HEK293 (cell line): ENCODE results near the gene CCDC110.

Experiments used
- ELK4 ChIP-seq: IDR thresholded peaks from 2 replicates; pipeline ENCODE4 v1.6.1; 2011; ENCODE audit warnings: mild to moderate bottlenecking, low read depth, low read length, borderline replicate concordance
- KLF17 ChIP-seq: fragments of 450-650 bp; formaldehyde crosslinking; IDR thresholded peaks from 2 replicates; pipeline ENCODE4 v1.5.1; 2016; ENCODE audit warnings: missing biosample characterization, missing genetic modification characterization
- PBX3 ChIP-seq: sonication (generic); formaldehyde crosslinking; IDR thresholded peaks from 2 replicates; pipeline ENCODE4 v1.8.1; 2022; ENCODE audit warnings: mild to moderate bottlenecking, moderate library complexity, missing genetic modification reagents
- REPIN1 ChIP-seq: fragments of 450-650 bp; formaldehyde crosslinking; IDR thresholded peaks from 2 replicates; pipeline ENCODE4 v1.5.1; 2017; ENCODE audit warnings: missing biosample characterization, missing genetic modification characterization, low read depth
- ZFP37 ChIP-seq: fragments of 450-650 bp; formaldehyde crosslinking; IDR thresholded peaks from 2 replicates; pipeline ENCODE4 v1.5.1; 2016; ENCODE audit warnings: missing biosample characterization, missing genetic modification characterization
- ZNF518A ChIP-seq: fragments of 450-650 bp; formaldehyde crosslinking; conservative IDR thresholded peaks from 2 replicates; pipeline ENCODE4 v1.5.1; 2016; ENCODE audit warnings: low read depth, missing biosample characterization, missing genetic modification characterization
- ZNF580 ChIP-seq: fragments of 450-650 bp; formaldehyde crosslinking; IDR thresholded peaks from 2 replicates; pipeline ENCODE4 v1.5.1; 2016; ENCODE audit warnings: missing biosample characterization, missing genetic modification characterization
- ZNF768 ChIP-seq: fragments of 450-650 bp; formaldehyde crosslinking; IDR thresholded peaks from 2 replicates; pipeline ENCODE4 v1.5.1; 2018; ENCODE audit warnings: missing biosample characterization, mild to moderate bottlenecking, missing genetic modification characterization
- ZNF785 ChIP-seq: fragments of 450-650 bp; formaldehyde crosslinking; IDR thresholded peaks from 2 replicates; pipeline ENCODE4 v1.5.1; 2016; ENCODE audit warnings: missing biosample characterization, missing genetic modification characterization

DNA sequence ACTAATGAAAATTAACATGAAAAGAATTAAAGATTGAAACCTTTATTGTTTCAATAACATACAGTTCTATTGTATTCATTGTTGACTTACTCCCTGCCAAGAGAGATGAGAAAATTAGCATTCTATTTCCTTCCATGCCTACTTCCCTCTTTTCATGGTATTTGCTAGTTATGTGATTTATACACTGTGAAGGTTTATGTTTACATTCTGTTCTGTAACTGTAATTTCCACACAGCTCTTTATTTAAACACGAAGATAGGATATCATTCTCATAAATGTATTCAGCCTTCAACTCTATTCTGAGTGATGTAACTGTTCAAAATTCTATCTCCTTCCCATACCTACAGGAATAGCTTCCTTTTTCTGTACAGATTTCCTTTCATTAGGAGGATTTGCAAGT lies 6.6 kb downstream of the CCDC110 start:
- no peak for TF ChIP-seq ELK4
- no peak for TF ChIP-seq ZNF785
- TF ChIP-seq ZNF518A (tag by site-specific recombination), result no peak
- TF ChIP-seq PBX3 (CRISPR knock-in tag), result no peak
- no peak for TF ChIP-seq ZFP37 (tag by site-specific recombination)
- no peak for TF ChIP-seq REPIN1 (tag by site-specific recombination)
- TF ChIP-seq ZNF768 (tag by site-specific recombination), result no peak
- no peak for TF ChIP-seq ZNF580 (tag by site-specific recombination)
- TF ChIP-seq KLF17, result no peak
